Stimulated activated CD8-positive, alpha-beta memory T cell treated with anti-CD3 and anti-CD28 coated beads, Interleukin-4, amount 100 ng/mL, for 24 hours (primary cell): ENCODE measurements around the gene CDC42SE2.
"Not testable (repeated sequence)": the region's sequence is repeated elsewhere in the genome, so short reads cannot be mapped to it uniquely, and the experiment has no call there.

Source experiments
- DNase-seq: peaks from one replicate; pipeline ENCODE4 v3.0.0-alpha.2; 2020; ENCODE audit warnings: low read depth

CDC42SE2 gene

GRCh38 chr5:131389869-131390265 lies 126.0 kb downstream of the CDC42SE2 start:
- no peak for DNase-seq

DNA sequence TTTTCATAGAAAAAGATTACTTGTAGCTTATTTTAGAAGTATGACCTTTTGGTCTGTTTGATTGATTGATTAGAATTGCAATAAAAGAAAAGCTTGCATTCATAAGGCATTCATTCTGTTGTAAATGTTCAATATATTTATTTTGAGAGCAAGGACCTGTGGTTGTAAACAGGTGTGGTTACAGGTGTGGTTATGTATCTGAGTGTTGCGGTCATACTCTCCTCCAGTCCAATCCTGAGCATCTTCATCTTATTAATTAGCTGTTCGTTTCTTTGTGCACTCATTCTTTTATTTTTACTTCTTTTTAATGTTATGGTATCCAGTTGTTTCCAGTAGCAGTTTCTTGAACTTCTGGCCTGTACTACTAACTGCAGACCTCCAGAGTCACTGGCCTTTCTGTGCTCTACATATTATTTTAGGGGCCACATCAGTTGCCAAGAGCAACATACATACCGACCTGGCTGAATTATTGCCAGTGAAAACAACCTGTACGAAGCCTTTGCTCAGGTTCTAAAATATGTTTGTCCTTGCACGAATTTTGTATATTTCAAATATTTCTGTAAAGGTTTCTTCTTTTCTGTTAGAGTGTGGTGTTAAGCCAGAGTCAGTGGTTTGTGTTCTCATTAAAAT lies 128.7 kb downstream of the CDC42SE2 start:
- no peak for DNase-seq

GRCh38 chr5:131393498-131393968 lies 129.7 kb downstream of the CDC42SE2 start:
- DNase-seq = no peak

- no peak for DNase-seq
Observed at GRCh38 chr5:131394128-131394527, 130.3 kb downstream of the CDC42SE2 start.

- DNase-seq = no peak
Observed at GRCh38 chr5:131396015-131396414, 132.2 kb downstream of the CDC42SE2 start.

GRCh38 chr5:131396630-131397273 lies 132.9 kb downstream of the CDC42SE2 start:
- no peak for DNase-seq

DNA sequence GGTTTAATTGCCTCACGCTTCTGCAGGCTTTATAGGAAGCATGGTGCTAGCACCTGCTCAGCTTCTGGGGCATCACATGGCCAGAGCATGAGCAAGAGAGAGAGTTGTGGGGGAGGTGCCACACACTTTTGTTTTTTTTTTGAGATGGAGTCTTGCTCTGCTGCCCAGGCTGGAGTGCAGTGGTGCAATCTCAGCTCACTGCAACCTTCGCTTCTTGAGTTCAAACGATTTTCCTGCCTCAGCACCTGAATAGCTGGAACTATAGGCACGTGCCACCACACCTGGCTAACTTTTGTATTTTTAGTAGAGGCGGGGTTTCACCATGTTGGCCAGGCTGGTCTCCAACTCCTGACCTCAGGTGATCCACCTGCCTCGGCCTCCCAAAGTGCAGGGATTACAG lies 135.2 kb downstream of the CDC42SE2 start:
- DNase-seq = not testable (repeated sequence)

DNA sequence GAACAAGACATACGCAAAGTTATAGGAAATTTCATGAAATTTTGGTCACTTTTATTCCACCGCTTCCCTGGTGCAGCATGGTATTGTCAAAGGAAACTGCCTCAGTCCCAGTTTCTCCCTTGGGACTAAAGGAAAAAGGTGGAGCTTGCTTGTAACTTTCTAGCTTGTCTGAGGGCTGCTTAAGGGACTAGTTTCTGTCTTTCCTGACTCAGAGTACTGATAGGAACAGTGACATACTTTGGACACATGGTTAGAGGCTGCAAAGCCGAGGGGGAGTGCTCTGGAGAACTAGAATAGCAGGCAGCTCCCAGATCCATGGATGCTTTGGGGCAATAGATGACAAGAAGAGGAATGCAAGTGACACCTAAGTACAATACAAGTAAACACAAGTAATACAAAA lies 136.7 kb downstream of the CDC42SE2 start:
- no peak for DNase-seq

DNA sequence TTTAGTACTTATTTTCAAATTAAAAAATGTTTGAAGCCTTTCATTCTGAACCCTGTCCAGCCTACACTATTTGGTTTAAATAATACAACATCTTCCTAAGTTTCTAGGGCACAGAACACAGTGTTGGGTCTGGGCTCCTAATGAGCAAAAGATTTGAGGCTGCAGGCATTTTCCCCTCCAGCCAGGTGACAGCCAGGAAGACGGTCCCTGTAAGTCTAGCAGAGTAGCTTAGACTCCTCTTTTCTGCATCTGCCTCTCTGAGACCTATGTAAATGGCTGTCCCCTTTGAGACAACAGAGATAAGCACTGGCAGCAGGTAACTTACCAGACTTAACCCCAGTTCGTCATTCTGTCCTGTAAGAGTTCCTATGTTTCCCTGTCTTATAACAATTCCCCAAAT lies 141.8 kb downstream of the CDC42SE2 start:
- DNase-seq = no peak

GRCh38 chr5:131406076-131406475 lies 142.2 kb downstream of the CDC42SE2 start:
- no peak for DNase-seq

GRCh38 chr5:131406975-131407638 lies 143.3 kb downstream of the CDC42SE2 start:
- no peak for DNase-seq

- DNase-seq = no peak
Observed at GRCh38 chr5:131413605-131414559, 150.0 kb downstream of the CDC42SE2 start.

- DNase-seq = no peak
Observed at GRCh38 chr5:131416729-131417128, 152.9 kb downstream of the CDC42SE2 start.

DNA sequence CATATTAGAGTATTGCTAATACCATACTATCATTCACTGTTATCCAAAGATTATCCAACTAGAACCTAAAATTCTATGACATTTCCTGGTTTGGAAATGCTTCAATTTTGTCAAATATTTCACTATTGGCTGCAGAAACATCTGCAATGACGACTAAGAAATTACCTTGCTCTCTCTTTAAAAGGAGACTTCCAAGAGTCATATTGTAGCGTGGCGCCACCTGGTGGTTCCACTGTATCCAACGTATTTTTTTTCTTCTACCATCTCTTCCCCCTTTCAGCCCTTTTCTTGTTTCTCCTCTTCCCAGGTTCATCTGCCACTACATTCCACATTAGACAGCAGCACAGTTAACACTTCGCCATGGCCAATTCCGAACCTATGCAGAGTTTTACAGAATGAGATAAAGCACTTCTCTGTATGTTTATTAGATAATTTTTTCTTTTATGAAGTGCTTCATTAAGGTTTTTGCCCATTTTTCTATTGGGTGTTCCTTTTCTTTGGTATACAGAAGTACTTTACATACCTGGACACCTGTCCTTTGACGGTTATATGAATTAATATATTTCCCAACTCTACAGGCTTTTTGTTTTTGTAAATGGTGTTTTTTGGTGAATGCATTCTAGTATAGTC lies 153.5 kb downstream of the CDC42SE2 start:
- peak; percentile 74 for DNase-seq

GRCh38 chr5:131418846-131419245 lies 155.0 kb downstream of the CDC42SE2 start:
- DNase-seq = no peak

DNA sequence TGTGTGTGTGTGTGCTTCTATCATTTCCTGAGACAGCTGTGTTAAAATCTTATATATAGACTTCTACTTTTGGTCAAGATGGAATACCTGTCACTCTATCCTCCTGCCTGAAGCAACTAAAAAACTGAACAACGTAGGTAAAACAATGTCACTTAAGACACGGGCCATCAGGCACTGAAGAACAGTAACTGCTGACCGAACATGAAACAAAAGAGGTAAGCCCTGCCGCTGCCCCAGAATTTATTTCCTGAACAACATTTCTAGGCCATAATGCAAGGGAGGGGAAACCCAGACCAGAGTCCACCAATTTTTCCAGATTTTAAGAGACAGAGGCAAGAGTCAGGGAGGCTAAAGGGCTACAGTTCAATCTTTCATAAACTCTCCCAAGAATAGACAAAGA lies 156.0 kb downstream of the CDC42SE2 start:
- DNase-seq = no peak

- DNase-seq = no peak
Observed at GRCh38 chr5:131423056-131423455, 159.2 kb downstream of the CDC42SE2 start.

- DNase-seq = no peak
Observed at GRCh38 chr5:131426011-131426410, 162.2 kb downstream of the CDC42SE2 start.

DNA sequence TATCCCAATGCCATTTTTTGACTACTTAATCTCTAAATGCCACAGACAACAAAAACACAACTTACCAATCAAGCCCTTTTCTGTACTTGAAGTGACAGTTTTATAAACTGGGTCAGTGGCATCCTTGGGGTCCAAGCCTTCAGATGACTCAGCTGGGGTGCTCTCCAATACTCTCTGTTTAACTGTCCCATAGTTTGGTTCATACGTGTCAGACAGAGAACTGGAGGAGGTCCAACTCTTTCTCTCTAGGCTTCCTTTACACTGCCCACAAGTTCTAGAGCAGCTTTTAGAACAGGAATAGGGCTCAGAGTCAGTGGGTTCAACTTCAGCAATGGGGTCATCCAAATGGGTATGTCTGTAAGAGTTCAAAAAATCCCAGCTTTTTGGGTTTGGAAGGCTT lies 166.9 kb downstream of the CDC42SE2 start:
- DNase-seq = no peak

DNA sequence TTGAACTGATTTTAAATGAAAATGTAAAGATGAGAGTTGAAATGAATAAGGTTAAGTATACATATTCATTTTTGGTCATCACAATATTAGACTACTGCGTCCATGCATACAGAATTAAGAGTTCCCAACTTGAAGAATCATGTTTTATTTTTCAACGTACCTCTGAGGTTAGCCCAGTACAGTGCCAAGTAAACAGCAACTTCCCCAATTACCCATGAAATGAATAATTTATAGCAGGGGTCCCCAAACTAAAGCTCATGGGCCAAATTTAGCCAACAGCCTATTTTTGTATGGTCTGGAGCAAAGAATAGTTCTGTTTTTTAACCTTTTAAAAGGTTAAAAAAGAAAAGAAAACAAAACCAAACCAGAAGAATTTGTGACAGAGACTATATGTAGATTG lies 167.9 kb downstream of the CDC42SE2 start:
- DNase-seq = no peak

DNA sequence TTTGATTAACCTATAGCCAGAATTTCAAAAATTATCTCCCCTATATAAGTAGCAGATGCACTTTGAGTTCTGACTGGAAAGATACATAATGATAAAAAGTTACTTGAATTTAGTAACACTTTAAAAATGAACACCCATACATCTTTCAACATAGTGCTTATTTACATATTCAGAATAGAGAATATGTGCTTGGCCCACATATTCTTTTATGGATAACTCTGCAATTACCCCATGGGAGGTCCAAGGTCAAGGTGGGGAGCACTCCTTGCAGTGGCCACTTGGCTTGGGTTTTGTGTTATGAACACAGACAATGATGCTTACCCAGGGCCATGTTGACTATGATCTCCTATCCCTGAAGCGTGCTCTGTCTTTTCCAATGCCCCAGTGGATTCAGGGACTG lies 169.3 kb downstream of the CDC42SE2 start:
- no peak for DNase-seq

- DNase-seq = no peak
Observed at GRCh38 chr5:131436081-131436480, 172.2 kb downstream of the CDC42SE2 start.
